Neuron (in vitro differentiated cells): ENCODE measurements around the gene GCNT2.

Experiments used
- H2AFZ ChIP-seq: one replicate; pipeline ENCODE4 v1.6.1; 2013; ENCODE audit warnings: low read depth, mild to moderate bottlenecking, inconsistent platforms, low read length, moderate library complexity
- H3K27me3 ChIP-seq: one replicate; pipeline ENCODE4 v1.6.1; 2013; ENCODE audit warnings: low read length; ENCODE audit not compliant: insufficient read depth
- H3K36me3 ChIP-seq: one replicate; pipeline ENCODE4 v1.6.1; 2013; ENCODE audit warnings: low read length; ENCODE audit not compliant: insufficient read depth
- H3K4me1 ChIP-seq: one replicate; pipeline ENCODE4 v1.6.1; 2013; ENCODE audit warnings: low read length; ENCODE audit not compliant: insufficient read depth
- H3K4me3 ChIP-seq: 2 replicates; pipeline ENCODE4 v1.5.1; 2013; ENCODE audit warnings: mild to moderate bottlenecking, low read length, moderate library complexity
- H3K9me3 ChIP-seq: one replicate; pipeline ENCODE4 v1.6.1; 2013; ENCODE audit warnings: low read length

GCNT2 gene

GRCh38 chr6:10542213-10542612 is 21.1 kb downstream of the GCNT2 start:
- Histone ChIP-seq H3K4me1 (no peaks in the 10 kb centered on the region), H3K9me3 (no peaks in the 10 kb centered on the region), H3K36me3 (no peaks in the 10 kb centered on the region), H3K4me3 (no peak overlapping the region), H2AFZ (no peak overlapping the region), H3K27me3 (no peaks in the 10 kb centered on the region)

GRCh38 chr6:10543488-10543887 is 22.3 kb downstream of the GCNT2 start:
- H2AFZ ChIP-seq = no peak overlapping the region
- no peaks in the 10 kb centered on the region for H3K4me1 ChIP-seq
- no peaks in the 10 kb centered on the region for H3K9me3 ChIP-seq
- no peaks in the 10 kb centered on the region for H3K27me3 ChIP-seq
- H3K36me3 ChIP-seq = no peaks in the 10 kb centered on the region
- H3K4me3 ChIP-seq = no peak overlapping the region

DNA sequence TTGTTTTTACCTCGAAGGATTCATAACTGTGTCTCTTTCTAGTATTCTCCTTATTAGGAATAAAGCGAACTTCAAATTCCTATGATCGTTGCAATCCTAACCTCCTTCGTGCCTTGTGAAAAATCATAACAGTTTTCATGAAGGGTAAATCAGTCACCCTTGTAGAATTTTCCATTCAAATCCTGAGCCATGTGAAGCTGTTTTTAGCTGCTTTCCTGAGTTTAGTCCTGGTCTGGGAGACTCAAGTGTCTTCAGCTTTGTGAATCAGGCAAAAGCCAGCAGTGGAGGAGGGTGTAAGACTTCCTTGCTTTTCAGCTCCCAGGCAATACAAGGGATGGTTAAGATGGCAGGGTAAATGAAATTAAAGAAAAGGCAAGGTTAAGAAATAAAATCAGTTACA is 24.3 kb downstream of the GCNT2 start:
- no peaks in the 10 kb centered on the region for H3K9me3 ChIP-seq
- no peaks in the 10 kb centered on the region for H3K36me3 ChIP-seq
- H3K27me3 ChIP-seq = no peaks in the 10 kb centered on the region
- no peaks in the 10 kb centered on the region for H3K4me1 ChIP-seq
- H2AFZ ChIP-seq = no peak overlapping the region
- H3K4me3 ChIP-seq = no peak overlapping the region

- no peaks in the 10 kb centered on the region for H3K27me3 ChIP-seq
- no peaks in the 10 kb centered on the region for H3K4me1 ChIP-seq
- no peak overlapping the region for H2AFZ ChIP-seq
- H3K4me3 ChIP-seq = no peak overlapping the region
- no peaks in the 10 kb centered on the region for H3K36me3 ChIP-seq
- no peaks in the 10 kb centered on the region for H3K9me3 ChIP-seq
Measured at GRCh38 chr6:10547809-10548208, 26.7 kb downstream of the GCNT2 start.

GRCh38 chr6:10550764-10551163 is 29.6 kb downstream of the GCNT2 start:
- H3K4me3 ChIP-seq = no peak overlapping the region
- no peaks in the 10 kb centered on the region for H3K9me3 ChIP-seq
- H3K4me1 ChIP-seq = peaks cover 9% of the 10 kb centered on the region
- no peaks in the 10 kb centered on the region for H3K36me3 ChIP-seq
- no peak overlapping the region for H2AFZ ChIP-seq
- no peaks in the 10 kb centered on the region for H3K27me3 ChIP-seq

GRCh38 chr6:10552270-10552810 is 31.2 kb downstream of the GCNT2 start:
- H3K36me3 ChIP-seq = no peaks in the 10 kb centered on the region
- H3K4me1 ChIP-seq = peaks cover 21% of the 10 kb centered on the region
- no peak overlapping the region for H3K4me3 ChIP-seq
- H3K9me3 ChIP-seq = no peaks in the 10 kb centered on the region
- H2AFZ ChIP-seq = no peak overlapping the region
- no peaks in the 10 kb centered on the region for H3K27me3 ChIP-seq

GRCh38 chr6:10553871-10554270 is 32.7 kb downstream of the GCNT2 start:
- Histone ChIP-seq H3K27me3 (no peaks in the 10 kb centered on the region), H2AFZ (no peak overlapping the region), H3K36me3 (no peaks in the 10 kb centered on the region), H3K4me1 (peaks cover 33% of the 10 kb centered on the region), H3K4me3 (no peak overlapping the region), H3K9me3 (no peaks in the 10 kb centered on the region)

GRCh38 chr6:10554826-10555225 is 33.7 kb downstream of the GCNT2 start:
- Histone ChIP-seq H3K4me1 (peaks cover 42% of the 10 kb centered on the region), H3K36me3 (no peaks in the 10 kb centered on the region), H2AFZ (no peak overlapping the region), H3K4me3 (no peak overlapping the region), H3K27me3 (no peaks in the 10 kb centered on the region), H3K9me3 (no peaks in the 10 kb centered on the region)

- Histone ChIP-seq H3K36me3 (no peaks in the 10 kb centered on the region), H2AFZ (peak overlapping the region; percentile 97), H3K4me1 (peaks cover 43% of the 10 kb centered on the region), H3K9me3 (no peaks in the 10 kb centered on the region), H3K4me3 (peak overlapping the region; percentile 86), H3K27me3 (no peaks in the 10 kb centered on the region)
Measured at GRCh38 chr6:10555625-10556309, 34.6 kb downstream of the GCNT2 start.

DNA sequence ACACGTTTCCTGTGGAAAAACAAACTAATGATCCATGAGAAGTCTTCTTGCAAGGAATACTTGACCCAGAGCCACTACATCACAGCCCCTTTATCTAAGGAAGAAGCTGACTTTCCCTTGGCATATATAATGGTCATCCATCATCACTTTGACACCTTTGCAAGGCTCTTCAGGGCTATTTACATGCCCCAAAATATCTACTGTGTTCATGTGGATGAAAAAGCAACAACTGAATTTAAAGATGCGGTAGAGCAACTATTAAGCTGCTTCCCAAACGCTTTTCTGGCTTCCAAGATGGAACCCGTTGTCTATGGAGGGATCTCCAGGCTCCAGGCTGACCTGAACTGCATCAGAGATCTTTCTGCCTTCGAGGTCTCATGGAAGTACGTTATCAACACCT is 35.4 kb downstream of the GCNT2 start:
- H3K36me3 ChIP-seq = no peaks in the 10 kb centered on the region
- peaks cover 43% of the 10 kb centered on the region for H3K4me1 ChIP-seq
- H3K9me3 ChIP-seq = no peaks in the 10 kb centered on the region
- H3K27me3 ChIP-seq = no peaks in the 10 kb centered on the region
- peak overlapping the region; percentile 86 for H3K4me3 ChIP-seq
- H2AFZ ChIP-seq = peak overlapping the region; percentile 97

GRCh38 chr6:10556992-10557391 is 35.8 kb downstream of the GCNT2 start:
- Histone ChIP-seq H3K9me3 (no peaks in the 10 kb centered on the region), H3K4me1 (peaks cover 43% of the 10 kb centered on the region), H2AFZ (peak overlapping the region; percentile 97), H3K36me3 (no peaks in the 10 kb centered on the region), H3K27me3 (no peaks in the 10 kb centered on the region), H3K4me3 (peak overlapping the region; percentile 86)

GRCh38 chr6:10557913-10558312 is 36.8 kb downstream of the GCNT2 start:
- H3K4me1 ChIP-seq = peaks cover 43% of the 10 kb centered on the region
- H3K9me3 ChIP-seq = no peaks in the 10 kb centered on the region
- H3K27me3 ChIP-seq = no peaks in the 10 kb centered on the region
- no peak overlapping the region for H2AFZ ChIP-seq
- peak overlapping the region; percentile 86 for H3K4me3 ChIP-seq
- no peaks in the 10 kb centered on the region for H3K36me3 ChIP-seq

GRCh38 chr6:10558565-10558964 is 37.4 kb downstream of the GCNT2 start:
- Histone ChIP-seq H3K4me1 (peaks cover 43% of the 10 kb centered on the region), H3K4me3 (peak overlapping the region; percentile 86), H3K36me3 (no peaks in the 10 kb centered on the region), H2AFZ (no peak overlapping the region), H3K9me3 (no peaks in the 10 kb centered on the region), H3K27me3 (no peaks in the 10 kb centered on the region)
